OCI-LY1 (cell line): Measurements from ENCODE around the gene MXD1.

Experiments used
- EZH2 ChIP-seq: fragments of 200-600 bp; sonication (generic), shearing (Covaris generic); IDR thresholded peaks from 2 replicates; pipeline ENCODE4 v1.8.0; 2017; ENCODE audit warnings: borderline replicate concordance, mixed run types, mild to moderate bottlenecking, antibody characterized with exemption, low read length, moderate library complexity, mixed read lengths
- TF ChIP-seq, protein P1 (sequence below): fragments of 200-600 bp; sonication (generic), shearing (Covaris generic); IDR thresholded peaks from 2 replicates; pipeline ENCODE4 v1.5.1; 2017; ENCODE audit warnings: mild to moderate bottlenecking, antibody characterized with exemption, low read length, moderate library complexity, mixed read lengths

DNA sequence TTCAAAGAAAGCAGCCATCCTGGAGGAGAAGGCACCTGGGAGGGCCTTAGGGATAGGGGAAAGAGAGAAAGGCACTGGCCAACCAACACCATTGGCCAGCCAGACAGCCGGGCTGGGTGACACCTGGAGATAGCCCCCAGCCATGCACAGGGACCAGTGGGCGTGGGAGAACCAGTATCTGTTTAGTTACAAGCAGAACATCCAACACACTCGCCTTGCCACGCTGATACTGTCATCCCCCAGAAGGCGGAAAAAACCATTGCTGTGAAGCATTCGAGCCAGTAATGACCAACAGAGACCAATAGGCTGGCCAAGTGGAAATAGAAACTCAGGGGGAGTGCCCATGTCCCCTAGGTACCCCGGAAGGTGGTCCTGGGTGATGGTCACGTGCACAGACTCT, 31.0 kb downstream of the MXD1 start:
- no peak for TF ChIP-seq EZH2
- TF ChIP-seq, protein P1, sequence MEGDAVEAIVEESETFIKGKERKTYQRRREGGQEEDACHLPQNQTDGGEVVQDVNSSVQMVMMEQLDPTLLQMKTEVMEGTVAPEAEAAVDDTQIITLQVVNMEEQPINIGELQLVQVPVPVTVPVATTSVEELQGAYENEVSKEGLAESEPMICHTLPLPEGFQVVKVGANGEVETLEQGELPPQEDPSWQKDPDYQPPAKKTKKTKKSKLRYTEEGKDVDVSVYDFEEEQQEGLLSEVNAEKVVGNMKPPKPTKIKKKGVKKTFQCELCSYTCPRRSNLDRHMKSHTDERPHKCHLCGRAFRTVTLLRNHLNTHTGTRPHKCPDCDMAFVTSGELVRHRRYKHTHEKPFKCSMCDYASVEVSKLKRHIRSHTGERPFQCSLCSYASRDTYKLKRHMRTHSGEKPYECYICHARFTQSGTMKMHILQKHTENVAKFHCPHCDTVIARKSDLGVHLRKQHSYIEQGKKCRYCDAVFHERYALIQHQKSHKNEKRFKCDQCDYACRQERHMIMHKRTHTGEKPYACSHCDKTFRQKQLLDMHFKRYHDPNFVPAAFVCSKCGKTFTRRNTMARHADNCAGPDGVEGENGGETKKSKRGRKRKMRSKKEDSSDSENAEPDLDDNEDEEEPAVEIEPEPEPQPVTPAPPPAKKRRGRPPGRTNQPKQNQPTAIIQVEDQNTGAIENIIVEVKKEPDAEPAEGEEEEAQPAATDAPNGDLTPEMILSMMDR, result no peak
